NCI-H524 (cell line): Measurements from ENCODE around the gene KITLG.
"Not testable (repeated sequence)": the region's sequence is repeated elsewhere in the genome, so short reads cannot be mapped to it uniquely, and the experiment has no call there.

ENCODE experiments used
- DNase-seq, 2 experiments: peaks; one replicate each; lab custom pipeline; 2025; lab: John Stamatoyannopoulos, UW

The KITLG gene

GRCh38 chr12:88539893-88540292 is 40.4 kb downstream of the KITLG start:
- DNase-seq: no peak

- no peak for DNase-seq
Observed at GRCh38 chr12:88538697-88539096, 41.6 kb downstream of the KITLG start.

- DNase-seq: no peak
Observed at GRCh38 chr12:88538250-88538649, 42.0 kb downstream of the KITLG start.

GRCh38 chr12:88530868-88531267 is 49.4 kb downstream of the KITLG start:
- DNase-seq: no peak

- no peak for DNase-seq
Observed at GRCh38 chr12:88529531-88530488, 50.5 kb downstream of the KITLG start.

GRCh38 chr12:88522961-88523360 is 57.3 kb downstream of the KITLG start:
- no peak for DNase-seq

- no peak for DNase-seq
Observed at GRCh38 chr12:88520436-88520820, 59.8 kb downstream of the KITLG start.

GRCh38 chr12:88519802-88520435 is 60.4 kb downstream of the KITLG start:
- DNase-seq: no peak

GRCh38 chr12:88518863-88519403 is 61.3 kb downstream of the KITLG start:
- no peak for DNase-seq

GRCh38 chr12:88516811-88517210 is 63.5 kb downstream of the KITLG start:
- DNase-seq: no peak

GRCh38 chr12:88510843-88511242 is 69.4 kb downstream of the KITLG start:
- no peak for DNase-seq

- no peak for DNase-seq
Observed at GRCh38 chr12:88509851-88510250, 70.4 kb downstream of the KITLG start.

GRCh38 chr12:88509347-88509746 is 70.9 kb downstream of the KITLG start:
- no peak for DNase-seq

- not testable (repeated sequence) for DNase-seq
Observed at GRCh38 chr12:88507851-88508250, 72.4 kb downstream of the KITLG start.

GRCh38 chr12:88507270-88507669 is 73.0 kb downstream of the KITLG start:
- DNase-seq: no peak

GRCh38 chr12:88505696-88506095 is 74.6 kb downstream of the KITLG start:
- DNase-seq: no peak

- no peak for DNase-seq
Observed at GRCh38 chr12:88503281-88503703, 77.0 kb downstream of the KITLG start.

GRCh38 chr12:88501972-88502938 is 78.0 kb downstream of the KITLG start:
- no peak for DNase-seq

- DNase-seq: no peak
Observed at GRCh38 chr12:88496891-88497371, 83.3 kb downstream of the KITLG start.

- no peak for DNase-seq
Observed at GRCh38 chr12:88496429-88496828, 83.8 kb downstream of the KITLG start.

GRCh38 chr12:88495031-88495430 is 85.2 kb downstream of the KITLG start:
- DNase-seq: no peak

- no peak for DNase-seq
Observed at GRCh38 chr12:88494520-88494919, 85.8 kb downstream of the KITLG start.
